Activated naive CD4-positive, alpha-beta T cell treated with anti-CD3 and anti-CD28 coated beads, Interleukin-2, amount 10 ng/mL, durations not matched to agents 5 hours and 36 hours (primary cell): ENCODE results near the gene NIPSNAP2. TPM values are rescaled to one million over a fixed set of nuclear protein-coding genes. Genes with fewer than 3 reads are reported as not detected.

Experiments
- total RNA-seq, 2 experiments: library from RNA; stranded (reverse); gene quantifications; one replicate each; pipeline ENCODE4 v1.2.3, GENCODE V29; 2021

NIPSNAP2 gene
- 10 to 100 TPM; 32.7 to 35.9 TPM for total RNA-seq

DNA sequence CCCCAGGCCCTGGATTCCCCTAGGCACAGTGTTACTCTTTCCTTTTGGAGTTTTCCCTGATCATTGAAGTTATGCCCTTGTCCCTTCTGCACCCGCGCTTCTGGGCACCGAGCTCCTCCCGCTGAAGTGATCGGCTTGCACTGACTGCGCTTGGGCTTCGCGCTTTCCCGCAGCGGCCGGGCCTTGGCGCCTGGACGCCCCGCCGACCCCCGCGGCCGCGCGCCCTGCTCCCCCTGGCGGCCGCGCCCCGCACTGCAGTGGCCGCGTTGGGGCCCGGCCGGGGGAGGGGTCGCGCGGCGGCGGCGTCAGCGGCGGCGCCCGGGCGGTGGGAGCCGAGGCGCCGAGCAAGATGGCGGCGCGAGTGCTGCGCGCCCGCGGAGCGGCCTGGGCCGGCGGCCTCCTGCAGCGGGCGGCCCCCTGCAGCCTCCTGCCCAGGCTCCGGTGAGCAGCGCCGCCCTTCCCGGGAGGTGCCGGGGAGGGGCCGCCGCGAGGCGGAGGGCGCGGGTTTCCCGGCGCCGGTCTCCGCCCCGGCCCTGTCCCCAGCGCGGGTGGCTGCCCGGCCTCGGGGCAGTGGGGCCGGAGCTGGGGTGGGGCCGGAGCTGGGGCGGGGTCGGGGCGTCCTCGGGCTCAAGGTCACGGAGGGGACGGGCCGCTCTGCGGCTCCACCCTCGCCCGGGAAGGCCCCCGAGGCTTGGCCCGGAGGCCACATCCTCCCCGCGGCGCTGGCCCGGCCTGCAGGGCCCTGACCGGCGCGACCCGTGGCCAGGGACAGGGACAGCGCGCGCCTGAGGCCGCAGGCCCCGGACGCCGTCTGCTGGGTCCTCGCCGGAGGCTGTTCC, at the start of gene NIPSNAP2:
TSS of gene NIPSNAP2 (plus strand) at position 325 of the 839 bp plus-strand sequence. CDS start at position 350, 25 bp downstream.

DNA sequence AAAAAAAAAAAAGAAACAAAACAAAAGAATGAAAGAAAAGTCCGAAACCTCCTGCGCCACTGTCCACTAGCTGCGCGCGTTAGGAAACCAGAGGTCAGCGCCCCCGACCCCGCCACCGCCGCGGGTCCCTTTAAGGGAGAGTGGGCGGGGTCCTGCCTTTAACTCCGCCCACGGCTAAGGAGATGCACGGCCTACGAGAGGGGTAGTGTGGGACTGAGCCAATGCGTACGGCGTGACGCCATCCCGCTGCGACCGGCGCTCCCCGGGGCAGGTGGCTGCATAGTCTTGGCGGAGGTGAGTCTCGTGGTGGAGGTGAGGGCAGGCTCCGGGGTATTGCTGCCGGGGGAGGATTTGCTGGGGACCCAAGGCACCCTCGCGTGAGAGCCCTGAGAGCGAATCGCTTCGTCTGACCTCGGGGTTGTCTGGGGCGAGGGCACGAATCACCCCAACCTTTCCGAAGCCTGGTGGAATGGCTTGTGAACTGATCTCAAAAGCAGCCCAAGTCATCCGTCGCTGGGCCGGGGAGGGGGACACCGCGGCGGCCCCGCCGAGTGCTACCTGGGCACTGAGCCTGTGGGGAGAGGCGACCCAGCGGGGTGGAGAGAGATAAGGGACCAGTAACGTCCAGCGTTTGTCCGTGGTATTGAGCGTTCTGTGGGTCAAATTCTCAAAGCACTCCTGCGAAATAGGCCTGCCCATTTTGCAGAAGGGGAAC, 12.6 kb upstream of the NIPSNAP2 start, which contains the start of gene MRPS17:
TSS of gene MRPS17 (plus strand) at position 241 of the 715 bp plus-strand sequence. CDS start 1,319 bp downstream, outside the sequence.

Other genes with a start within 250 kb of the NIPSNAP2 start
- not detected for gene SEPTIN14, start 101.8 kb upstream of the NIPSNAP2 start, total RNA-seq
- 1 to 10 TPM; 1.3 to 1.6 TPM for gene ZNF713, start 77.1 kb upstream of the NIPSNAP2 start, total RNA-seq
- 10 to 100 TPM; 12.2 to 13.3 TPM for gene MRPS17, start 12.7 kb upstream of the NIPSNAP2 start, total RNA-seq
- gene PSPH, start 86.9 kb downstream of the NIPSNAP2 start, total RNA-seq = 1 to 10 TPM; 7.9 to 8.8 TPM
- gene CCT6A, start 87.2 kb downstream of the NIPSNAP2 start, total RNA-seq = 100 to 1,000 TPM in 1 of 2 experiments, 10 to 100 TPM in 1; 99.7 to 106 TPM
- 100 to 1,000 TPM; 152 to 158 TPM for gene SUMF2, start 99.7 kb downstream of the NIPSNAP2 start, total RNA-seq
- gene PHKG1, start 128.4 kb downstream of the NIPSNAP2 start, total RNA-seq = 1 to 10 TPM; 1.7 to 1.9 TPM
- 100 to 1,000 TPM; 382 to 396 TPM for gene CHCHD2, start 141.9 kb downstream of the NIPSNAP2 start, total RNA-seq
- not detected for gene NUPR2, start 151.8 kb downstream of the NIPSNAP2 start, total RNA-seq